H1 (cell line): Measurements from ENCODE around the gene LRRC74B. TPM values are rescaled to one million over a fixed set of nuclear protein-coding genes. Genes with fewer than 3 reads are reported as not detected.

ENCODE experiments used
- ASH2L ChIP-seq: fragments of 200-600, 300-600 bp; sonication (generic); IDR thresholded peaks from one replicate; pipeline ENCODE4 v1.7.1; 2017; ENCODE audit warnings: low read length
- polyA plus RNA-seq, 7 experiments: library from polyadenylated mRNA; depleted of rRNA in 3 of 7; stranded (reverse) in 5 of 7; unstranded in 2 of 7; fragments of >200 nt in 5 of 7; fragments of 200-250 nt in 2 of 7; gene quantifications; 1 replicate in 5 of 7; 2 replicates in 1 of 7; 4 replicates in 1 of 7; pipeline versions ENCODE4 v1.2.1 to v1.2.3, GENCODE V29; 2011 to 2013; ENCODE audit warnings: missing spikeins in 2 of 7, mixed read lengths in 2 of 7
- total RNA-seq: library from RNA; stranded (reverse); fragmentation: NEBNext Ultra II Directional; extraction: Animal tissue kit (Norgen Biotek cat#: 25700); gene quantifications from 2 replicates; pipeline ENCODE4 v1.2.1, GENCODE V29; 2021

Gene LRRC74B
- total and polyA plus RNA-seq, 2 of the 8 experiments (the other 6 are each of a cell fraction or from before 2014, with no cell fraction given): not detected

DNA sequence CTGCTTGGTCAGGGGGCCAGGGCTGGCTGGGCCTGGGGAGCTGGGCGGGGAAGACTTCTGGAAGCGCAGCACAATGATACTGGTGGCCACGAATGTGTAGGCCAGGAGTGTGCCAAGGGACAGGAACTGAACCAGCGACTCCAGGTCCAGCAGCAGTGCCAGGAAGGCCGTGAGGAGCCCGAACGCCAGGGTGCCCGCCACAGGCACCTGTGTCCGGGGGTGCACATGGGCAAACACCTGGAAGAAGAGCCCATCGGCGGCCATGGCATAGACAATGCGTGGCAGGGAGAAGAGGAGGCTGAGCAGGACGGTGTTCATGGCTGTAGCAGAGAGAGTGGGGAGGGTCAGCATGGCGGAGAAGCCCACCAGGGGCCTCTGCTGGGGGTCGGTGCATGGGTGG lies 15.7 kb upstream of the LRRC74B start (continued):
- TF ChIP-seq ASH2L: no peak
